ENCODE data around the gene PIK3C2B.
"Not testable (repeated sequence)": the region's sequence is repeated elsewhere in the genome, so short reads cannot be mapped to it uniquely, and the experiment has no call there.

The PIK3C2B gene, protein sequence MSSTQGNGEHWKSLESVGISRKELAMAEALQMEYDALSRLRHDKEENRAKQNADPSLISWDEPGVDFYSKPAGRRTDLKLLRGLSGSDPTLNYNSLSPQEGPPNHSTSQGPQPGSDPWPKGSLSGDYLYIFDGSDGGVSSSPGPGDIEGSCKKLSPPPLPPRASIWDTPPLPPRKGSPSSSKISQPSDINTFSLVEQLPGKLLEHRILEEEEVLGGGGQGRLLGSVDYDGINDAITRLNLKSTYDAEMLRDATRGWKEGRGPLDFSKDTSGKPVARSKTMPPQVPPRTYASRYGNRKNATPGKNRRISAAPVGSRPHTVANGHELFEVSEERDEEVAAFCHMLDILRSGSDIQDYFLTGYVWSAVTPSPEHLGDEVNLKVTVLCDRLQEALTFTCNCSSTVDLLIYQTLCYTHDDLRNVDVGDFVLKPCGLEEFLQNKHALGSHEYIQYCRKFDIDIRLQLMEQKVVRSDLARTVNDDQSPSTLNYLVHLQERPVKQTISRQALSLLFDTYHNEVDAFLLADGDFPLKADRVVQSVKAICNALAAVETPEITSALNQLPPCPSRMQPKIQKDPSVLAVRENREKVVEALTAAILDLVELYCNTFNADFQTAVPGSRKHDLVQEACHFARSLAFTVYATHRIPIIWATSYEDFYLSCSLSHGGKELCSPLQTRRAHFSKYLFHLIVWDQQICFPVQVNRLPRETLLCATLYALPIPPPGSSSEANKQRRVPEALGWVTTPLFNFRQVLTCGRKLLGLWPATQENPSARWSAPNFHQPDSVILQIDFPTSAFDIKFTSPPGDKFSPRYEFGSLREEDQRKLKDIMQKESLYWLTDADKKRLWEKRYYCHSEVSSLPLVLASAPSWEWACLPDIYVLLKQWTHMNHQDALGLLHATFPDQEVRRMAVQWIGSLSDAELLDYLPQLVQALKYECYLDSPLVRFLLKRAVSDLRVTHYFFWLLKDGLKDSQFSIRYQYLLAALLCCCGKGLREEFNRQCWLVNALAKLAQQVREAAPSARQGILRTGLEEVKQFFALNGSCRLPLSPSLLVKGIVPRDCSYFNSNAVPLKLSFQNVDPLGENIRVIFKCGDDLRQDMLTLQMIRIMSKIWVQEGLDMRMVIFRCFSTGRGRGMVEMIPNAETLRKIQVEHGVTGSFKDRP (N-terminal part only)

DNA sequence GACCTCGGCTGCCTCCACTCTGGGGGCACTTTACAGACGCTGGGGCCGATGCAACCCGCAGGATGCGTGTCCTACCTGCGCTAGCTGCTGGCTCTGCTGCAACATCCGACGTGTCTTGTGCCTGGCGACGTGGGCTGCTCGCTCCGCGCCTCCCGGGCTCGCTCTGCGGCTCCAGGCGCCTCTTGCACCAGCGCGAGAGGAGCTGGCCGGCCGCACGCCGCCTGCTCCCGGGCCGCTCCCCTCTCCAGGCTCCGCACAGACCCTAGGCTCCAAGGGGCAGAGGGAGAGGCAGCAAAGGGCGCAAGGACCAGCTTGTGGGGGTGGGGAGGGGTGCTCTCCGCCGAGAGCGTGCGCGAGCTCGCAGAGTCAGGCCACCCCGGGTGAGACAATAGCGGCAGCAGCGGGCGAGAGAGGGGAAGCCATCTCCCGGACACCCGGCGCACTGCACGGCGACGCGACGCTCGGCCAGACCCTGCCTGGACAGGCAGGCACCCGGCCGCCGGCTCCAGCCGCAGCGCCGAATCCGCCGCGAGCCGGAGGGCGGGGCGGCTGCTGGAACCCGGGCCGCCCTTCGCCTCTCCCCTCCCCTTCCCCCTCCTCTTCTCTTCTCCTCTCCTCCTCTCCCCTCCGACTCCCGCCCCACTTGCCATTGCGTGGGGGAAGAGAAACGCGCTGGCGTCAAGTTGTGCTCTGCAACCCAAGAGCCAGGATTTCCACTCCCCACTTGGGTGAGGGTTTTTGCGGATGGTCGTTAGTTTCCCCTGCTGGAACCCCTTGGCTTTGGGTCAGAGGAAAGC lies at the start of gene PIK3C2B:
PIK3C2B (minus strand) TSS at position 525 of the 797 bp plus-strand sequence. CDS start 25,003 bp downstream, outside the sequence.
- Histone ChIP-seq H3K36me3 (ENCODE audit: insufficient read depth, low read length) (no peaks in the 10 kb centered on the region; the same call in 1 of the 2 replicates), H3K9me3 (ENCODE audit: control insufficient read depth, insufficient read depth, low read length) (no peaks in the 10 kb centered on the region), H3K9ac (ENCODE audit: low read depth, low read length) (peak within 1 kb of the TSS; percentile 74), H3K4me1 (ENCODE audit: insufficient read depth, low read length) (peaks cover 8% of the 10 kb centered on the region)

DNA sequence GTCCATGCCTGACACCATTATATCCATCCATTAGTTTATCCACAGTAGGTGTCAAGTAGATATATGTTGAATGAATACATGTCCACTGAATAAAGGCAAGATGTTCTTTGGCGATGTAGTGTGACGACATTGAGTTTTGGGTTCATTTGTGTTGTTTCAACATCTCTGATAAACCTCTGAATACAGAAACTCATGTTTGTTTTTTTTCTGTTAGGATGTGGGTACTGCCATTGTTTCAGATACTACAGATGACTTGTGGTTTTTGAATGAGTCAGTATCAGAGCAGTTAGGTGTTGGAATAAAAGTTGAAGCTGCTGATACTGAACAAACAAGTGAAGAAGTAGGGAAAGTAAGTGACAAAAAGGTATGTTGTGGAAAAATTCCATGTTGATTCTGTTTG lies 49.7 kb upstream of the PIK3C2B start:
- Histone ChIP-seq H3K36me3 (ENCODE audit: insufficient read depth, low read length) (peaks cover 44% of the 10 kb centered on the region), H3K9me3 (ENCODE audit: control insufficient read depth, insufficient read depth, low read length) (no peaks in the 10 kb centered on the region), H3K9ac (ENCODE audit: low read depth, low read length) (no peak overlapping the region), H3K4me1 (ENCODE audit: insufficient read depth, low read length) (no peaks in the 10 kb centered on the region)

DNA sequence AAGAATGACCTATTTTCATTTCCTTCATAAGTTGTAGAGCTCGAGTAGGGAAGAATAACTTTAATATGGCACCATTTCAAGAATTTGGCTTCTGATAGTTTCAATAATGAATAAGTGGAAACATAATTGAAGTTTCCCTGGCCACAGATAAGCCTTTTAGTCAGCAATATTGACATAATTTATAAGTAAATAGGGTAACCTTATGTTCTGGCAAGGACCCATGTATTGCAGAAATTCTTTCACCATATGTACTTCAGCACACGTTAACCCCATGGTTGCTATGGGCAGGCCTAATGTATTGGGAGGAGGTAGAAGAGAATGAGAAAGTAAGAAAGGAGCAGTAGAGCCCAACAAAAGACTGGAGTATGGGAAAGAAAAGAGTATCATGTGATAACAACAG lies 47.0 kb upstream of the PIK3C2B start:
- no peaks in the 10 kb centered on the region for H3K9me3 ChIP-seq (ENCODE audit: control insufficient read depth, insufficient read depth, low read length)
- H3K9ac ChIP-seq (ENCODE audit: low read depth, low read length), result no peak overlapping the region
- no peaks in the 10 kb centered on the region for H3K4me1 ChIP-seq (ENCODE audit: insufficient read depth, low read length)
- H3K36me3 ChIP-seq (ENCODE audit: insufficient read depth, low read length), result peaks cover 43% of the 10 kb centered on the region

DNA sequence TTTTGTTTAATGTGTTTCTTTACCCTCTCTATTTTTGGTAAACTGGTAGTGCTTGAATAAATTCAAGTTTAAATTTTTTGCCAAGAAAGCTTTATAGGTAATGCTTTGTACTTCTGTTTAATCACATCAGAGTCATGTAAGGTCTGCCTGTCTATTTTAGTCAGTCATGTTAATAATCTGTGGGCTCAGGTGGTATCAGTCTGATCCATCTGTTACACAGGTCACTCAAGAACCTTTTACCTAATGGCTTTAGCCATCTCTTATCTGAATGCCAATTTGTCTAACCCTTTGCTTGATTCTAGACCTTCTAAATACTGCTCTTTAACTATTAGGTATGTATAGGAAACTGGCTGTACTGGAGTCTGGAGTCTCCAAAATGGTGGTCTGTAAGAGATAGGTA lies 38.2 kb upstream of the PIK3C2B start:
- H3K9ac ChIP-seq (ENCODE audit: low read depth, low read length), result no peak overlapping the region
- no peaks in the 10 kb centered on the region for H3K4me1 ChIP-seq (ENCODE audit: insufficient read depth, low read length)
- H3K9me3 ChIP-seq (ENCODE audit: control insufficient read depth, insufficient read depth, low read length), result no peaks in the 10 kb centered on the region
- peaks cover 20% of the 10 kb centered on the region for H3K36me3 ChIP-seq (ENCODE audit: insufficient read depth, low read length)

DNA sequence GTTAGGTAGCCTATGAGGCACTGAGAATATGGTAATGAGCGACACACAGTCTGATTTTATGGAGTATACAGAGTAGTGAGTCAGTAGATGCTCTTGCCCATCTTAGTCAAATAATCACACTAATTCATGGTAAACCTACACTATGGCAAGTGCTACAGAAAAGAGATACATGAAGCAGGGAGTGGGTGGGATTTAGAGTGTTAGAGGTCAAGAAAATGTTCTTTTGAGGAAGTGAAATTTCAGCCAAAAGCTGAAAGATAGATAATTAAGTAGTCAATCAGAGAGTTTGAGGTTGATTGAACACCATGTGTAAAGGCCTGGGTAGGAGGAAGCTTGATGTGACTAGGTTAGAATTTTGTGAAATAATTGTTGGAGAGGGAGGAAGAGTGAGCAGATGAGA lies 36.3 kb upstream of the PIK3C2B start:
- Histone ChIP-seq H3K36me3 (ENCODE audit: insufficient read depth, low read length) (peaks cover 19% of the 10 kb centered on the region), H3K4me1 (ENCODE audit: insufficient read depth, low read length) (no peaks in the 10 kb centered on the region), H3K9me3 (ENCODE audit: control insufficient read depth, insufficient read depth, low read length) (no peaks in the 10 kb centered on the region), H3K9ac (ENCODE audit: low read depth, low read length) (no peak overlapping the region)

DNA sequence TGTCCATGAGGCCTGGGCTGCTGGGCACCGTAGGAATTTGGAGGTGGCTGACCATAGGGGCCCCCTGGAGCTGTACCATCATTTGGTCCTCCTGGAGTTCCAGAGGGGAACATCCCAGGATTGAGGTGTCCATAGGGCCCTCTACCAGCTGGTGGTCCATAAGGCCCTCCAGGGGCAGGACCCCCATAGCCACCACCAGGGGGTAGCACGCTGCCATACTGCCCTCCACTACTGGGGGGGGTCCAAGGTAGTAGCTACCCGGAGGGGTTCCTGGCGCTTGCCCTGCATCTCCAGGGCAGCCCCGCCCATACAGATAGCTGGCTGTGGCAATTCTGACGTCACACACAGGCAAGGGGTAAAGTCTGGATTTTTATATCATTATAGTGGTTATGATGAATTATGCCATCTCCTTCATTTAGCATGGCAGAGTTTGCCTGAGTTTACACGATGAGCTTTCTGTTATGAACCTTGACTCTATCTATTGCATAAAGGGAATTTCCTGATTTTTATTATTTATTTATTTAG lies 34.8 kb upstream of the PIK3C2B start:
- Histone ChIP-seq H3K4me1 (ENCODE audit: insufficient read depth, low read length) (peaks cover 4% of the 10 kb centered on the region; the same call in 1 of the 2 replicates), H3K9ac (ENCODE audit: low read depth, low read length) (no peak overlapping the region), H3K9me3 (ENCODE audit: control insufficient read depth, insufficient read depth, low read length) (no peaks in the 10 kb centered on the region), H3K36me3 (ENCODE audit: insufficient read depth, low read length) (peaks cover 23% of the 10 kb centered on the region)

DNA sequence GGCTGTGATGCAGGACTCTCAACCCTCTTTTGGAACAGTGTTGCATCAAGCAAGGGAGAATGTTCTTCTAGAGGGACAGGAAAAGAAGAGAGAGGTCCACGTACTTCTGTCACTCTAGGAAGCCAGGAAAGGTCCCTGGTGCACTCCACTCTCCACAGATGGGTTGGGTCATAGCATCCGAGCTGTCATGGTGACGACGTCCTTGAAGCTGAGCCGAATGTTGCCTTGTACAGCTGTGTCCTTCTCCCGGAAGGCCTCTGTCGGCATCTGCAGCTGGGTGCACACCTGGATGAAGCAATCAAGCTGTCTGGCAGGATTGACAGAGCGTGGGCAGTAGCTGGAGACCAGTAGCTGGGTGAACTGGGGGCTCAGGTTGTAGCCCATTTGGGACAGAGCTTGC lies 34.1 kb upstream of the PIK3C2B start:
- Histone ChIP-seq H3K36me3 (ENCODE audit: insufficient read depth, low read length) (peaks cover 23% of the 10 kb centered on the region), H3K4me1 (ENCODE audit: insufficient read depth, low read length) (peaks cover 4% of the 10 kb centered on the region; the same call in 1 of the 2 replicates), H3K9me3 (ENCODE audit: control insufficient read depth, insufficient read depth, low read length) (0 out of 2 replicates have a peak, but pooled peaks cover 2% of the 10 kb centered on the region), H3K9ac (ENCODE audit: low read depth, low read length) (no peak overlapping the region)

DNA sequence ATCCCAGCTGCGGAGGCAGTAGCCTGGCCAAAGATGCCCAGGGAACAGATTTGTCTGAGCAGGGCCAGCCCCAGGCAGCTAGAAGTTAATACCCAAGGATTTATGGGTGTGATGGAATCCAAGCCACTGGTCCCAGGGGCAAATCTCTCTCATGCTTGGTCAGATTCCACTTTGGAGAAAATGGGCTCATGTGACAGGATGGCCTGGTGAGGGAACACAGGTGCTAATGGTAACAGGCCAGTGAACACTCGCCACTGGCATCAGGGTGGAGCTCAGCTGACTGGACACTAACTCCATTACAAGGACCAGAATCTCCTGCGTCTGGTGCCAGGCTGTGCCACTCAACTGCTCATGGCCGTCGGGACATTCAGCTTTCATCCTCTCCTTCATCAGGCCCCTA lies 33.6 kb upstream of the PIK3C2B start:
- Histone ChIP-seq H3K36me3 (ENCODE audit: insufficient read depth, low read length) (peaks cover 23% of the 10 kb centered on the region), H3K9me3 (ENCODE audit: control insufficient read depth, insufficient read depth, low read length) (0 out of 2 replicates have a peak, but pooled peaks cover 5% of the 10 kb centered on the region), H3K4me1 (ENCODE audit: insufficient read depth, low read length) (peaks cover 4% of the 10 kb centered on the region; the same call in 1 of the 2 replicates), H3K9ac (ENCODE audit: low read depth, low read length) (no peak overlapping the region)

DNA sequence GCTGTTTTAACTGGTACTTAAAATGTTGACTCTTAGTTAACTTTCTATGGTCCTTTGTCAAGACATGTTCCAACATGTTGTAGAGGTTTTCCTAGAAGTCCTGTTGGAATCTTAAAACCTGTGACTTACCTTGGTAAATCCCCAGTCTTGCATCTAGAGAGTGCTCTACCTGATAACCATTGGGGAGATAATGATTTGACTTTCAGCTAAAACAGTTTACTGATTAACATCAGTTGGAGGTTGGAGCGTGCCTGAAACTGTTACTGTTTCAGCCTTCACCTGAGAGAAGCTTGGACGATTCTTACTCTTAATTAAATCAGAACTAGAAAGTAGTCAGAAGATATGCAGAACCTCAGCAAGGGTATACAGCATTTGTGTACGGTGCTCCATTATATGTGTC lies 30.4 kb upstream of the PIK3C2B start:
- peaks cover 4% of the 10 kb centered on the region; the same call in 1 of the 2 replicates for H3K4me1 ChIP-seq (ENCODE audit: insufficient read depth, low read length)
- peaks cover 5% of the 10 kb centered on the region; the same call in 1 of the 2 replicates for H3K9me3 ChIP-seq (ENCODE audit: control insufficient read depth, insufficient read depth, low read length)
- no peak overlapping the region for H3K9ac ChIP-seq (ENCODE audit: low read depth, low read length)
- H3K36me3 ChIP-seq (ENCODE audit: insufficient read depth, low read length), result peaks cover 11% of the 10 kb centered on the region

DNA sequence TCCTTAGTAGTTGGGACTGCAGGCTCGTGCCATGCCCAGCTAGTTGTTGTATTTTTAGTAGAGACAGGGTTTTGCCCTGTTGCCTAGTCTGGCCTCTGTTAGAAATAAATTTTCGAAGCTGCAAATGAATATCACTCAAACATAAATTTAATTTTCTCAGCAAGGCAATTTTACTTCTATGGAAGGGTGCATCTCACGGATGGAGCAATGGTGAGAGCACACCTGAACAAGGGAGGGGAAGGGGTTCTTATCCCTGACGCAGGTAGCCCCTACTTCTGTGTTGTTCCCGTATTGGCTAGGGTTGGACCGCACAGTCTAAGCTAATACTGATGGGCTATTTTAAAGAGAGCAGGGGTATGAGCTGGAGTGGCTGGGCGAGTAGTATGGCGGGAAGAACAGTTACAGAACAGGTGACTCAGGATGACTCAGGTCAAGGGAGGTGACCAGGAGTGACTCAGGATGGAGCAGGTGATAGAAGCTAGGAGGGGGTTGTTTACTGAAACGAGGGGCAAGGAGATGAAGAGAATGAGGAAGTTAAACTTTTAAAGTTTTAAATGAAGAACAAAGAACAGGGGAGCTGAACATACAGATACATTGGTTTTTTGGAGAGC lies 29.1 kb upstream of the PIK3C2B start:
- Histone ChIP-seq H3K36me3 (ENCODE audit: insufficient read depth, low read length) (peaks cover 9% of the 10 kb centered on the region), H3K9me3 (ENCODE audit: control insufficient read depth, insufficient read depth, low read length) (peaks cover 5% of the 10 kb centered on the region; the same call in 1 of the 2 replicates), H3K9ac (ENCODE audit: low read depth, low read length) (no peak overlapping the region), H3K4me1 (ENCODE audit: insufficient read depth, low read length) (peaks cover 4% of the 10 kb centered on the region; the same call in 1 of the 2 replicates)

DNA sequence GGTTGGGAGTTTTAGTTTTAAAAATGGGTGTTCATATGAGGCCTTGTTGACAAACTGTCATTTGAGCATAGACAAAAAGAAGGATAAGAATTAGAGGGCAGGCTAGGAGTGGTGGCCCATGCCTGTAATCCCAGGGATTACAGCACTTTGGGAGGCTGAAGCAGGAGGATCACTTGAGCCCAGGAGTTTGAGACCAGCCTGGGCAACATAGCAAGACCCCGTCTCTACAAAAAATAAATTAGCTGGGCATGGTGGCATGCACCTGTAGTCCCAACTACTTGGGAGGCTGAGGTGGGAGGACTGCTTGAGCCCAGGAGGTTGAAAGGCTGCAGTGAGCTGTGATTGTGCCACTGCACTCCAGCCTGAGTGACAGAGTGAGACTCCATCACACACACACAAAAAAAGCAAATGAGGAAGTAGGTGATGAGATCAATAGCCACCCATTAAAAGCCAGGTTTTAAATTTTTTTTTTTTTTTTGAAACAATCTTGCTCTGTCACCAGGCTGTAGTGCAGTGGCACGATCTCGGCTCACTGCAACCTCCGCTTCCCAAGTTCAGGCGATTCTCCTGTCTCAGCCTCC lies 27.4 kb upstream of the PIK3C2B start:
- H3K4me1 ChIP-seq (ENCODE audit: insufficient read depth, low read length); H3K9me3 ChIP-seq (ENCODE audit: control insufficient read depth, insufficient read depth, low read length); H3K9ac ChIP-seq (ENCODE audit: low read depth, low read length); H3K36me3 ChIP-seq (ENCODE audit: insufficient read depth, low read length): not testable (repeated sequence)

DNA sequence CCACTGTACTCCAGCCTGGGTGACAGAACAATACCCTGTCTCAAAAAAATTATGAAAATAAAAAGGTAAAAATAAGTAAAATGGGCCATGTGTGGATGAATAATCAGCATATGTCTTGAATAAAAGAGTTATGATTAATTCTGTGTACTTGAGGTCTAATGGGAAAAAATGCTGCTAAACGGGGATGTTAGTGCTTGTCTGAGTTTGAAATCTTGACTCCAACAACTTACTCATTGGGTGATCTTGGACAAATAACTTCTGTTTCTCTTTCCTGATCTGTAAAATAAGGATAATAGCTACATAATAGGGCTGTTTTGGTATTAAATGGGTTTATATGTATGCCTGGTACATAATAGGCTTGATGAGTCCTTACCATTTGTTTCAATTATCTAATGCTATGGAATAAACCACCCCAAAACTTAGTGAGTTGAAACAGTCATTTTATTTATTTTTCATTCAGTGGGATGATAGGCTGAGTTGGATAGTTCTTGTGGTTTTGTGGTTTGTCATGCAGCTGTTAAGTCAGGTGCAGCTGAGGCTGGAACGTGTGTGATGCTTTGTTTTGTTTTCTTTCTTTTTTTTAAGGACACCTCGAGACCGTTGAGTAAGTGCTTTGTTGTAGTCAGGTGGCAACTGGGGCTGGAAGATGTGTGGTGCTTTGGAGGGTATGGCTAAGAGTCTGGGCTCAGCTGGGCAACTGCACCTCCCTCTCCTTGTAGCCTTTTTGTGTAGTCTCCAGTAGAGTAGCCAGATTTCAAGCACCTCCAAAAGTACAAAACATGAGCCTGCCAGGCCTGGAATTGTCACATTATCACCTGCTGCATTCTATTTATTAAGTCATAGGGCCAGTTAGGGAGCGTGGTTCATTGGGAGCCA lies 26.5 kb upstream of the PIK3C2B start:
- no peak overlapping the region for H3K9ac ChIP-seq (ENCODE audit: low read depth, low read length)

More for the DNA sequence above, 26.5 kb upstream of the PIK3C2B start:
- Histone ChIP-seq H3K4me1 (ENCODE audit: insufficient read depth, low read length) (peaks cover 4% of the 10 kb centered on the region; the same call in 1 of the 2 replicates), H3K36me3 (ENCODE audit: insufficient read depth, low read length) (peaks cover 4% of the 10 kb centered on the region), H3K9me3 (ENCODE audit: control insufficient read depth, insufficient read depth, low read length) (peaks cover 5% of the 10 kb centered on the region; the same call in 1 of the 2 replicates)
